GM20000 (cell line): ENCODE measurements around the gene CCT3.

Experiments
- DNase-seq: peaks from one replicate; pipeline ENCODE4 v3.0.0; 2012; ENCODE audit warnings: low spot score
- CTCF ChIP-seq: IDR thresholded peaks from 2 replicates; pipeline ENCODE4 v1.5.1; 2012; ENCODE audit warnings: mild to moderate bottlenecking, control low read depth; ENCODE audit errors: extremely low read depth, missing control alignments

Gene CCT3

DNA sequence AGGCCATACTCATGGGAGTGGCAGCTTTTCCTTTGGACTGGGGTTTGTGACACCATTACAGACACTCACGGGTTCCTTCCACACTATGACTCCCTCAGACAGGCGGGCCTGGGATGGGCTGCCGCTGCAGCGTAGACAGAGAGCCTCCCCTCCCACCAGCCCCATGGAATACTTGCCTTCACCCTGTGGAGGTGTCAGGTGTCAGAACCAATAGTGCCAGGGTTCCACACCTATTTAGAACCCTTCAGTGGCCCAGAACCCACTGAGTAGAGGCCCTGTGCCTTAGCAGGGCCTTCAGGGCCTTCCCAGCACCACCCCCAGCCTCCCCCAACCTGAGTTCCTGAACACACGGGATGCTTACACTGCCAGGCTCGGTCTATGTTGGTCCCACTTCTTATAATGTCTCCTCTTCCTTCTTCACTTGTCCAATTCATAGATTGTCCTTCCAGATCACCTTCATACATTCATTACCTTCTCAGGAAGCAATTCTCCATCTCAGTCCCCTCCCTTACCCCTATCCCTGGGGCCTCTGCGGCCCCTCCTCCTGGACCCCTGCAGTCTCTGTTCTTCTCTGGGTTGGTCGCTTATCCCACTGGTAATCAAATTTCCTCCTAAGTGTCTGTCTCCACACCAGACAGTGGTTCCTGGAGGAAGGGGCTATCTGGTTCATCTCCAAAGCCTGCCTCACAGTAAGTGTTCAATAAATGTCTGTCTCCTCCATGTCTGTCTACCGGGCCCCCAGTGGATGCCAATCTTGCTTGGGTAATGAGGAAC lies 29.5 kb upstream of the CCT3 start:
- no peak for TF ChIP-seq CTCF
- no peak for DNase-seq

GRCh38 chr1:156366378-156367166 lies 28.5 kb upstream of the CCT3 start:
- DNase-seq: peak; percentile 23
- TF ChIP-seq CTCF: no peak

DNA sequence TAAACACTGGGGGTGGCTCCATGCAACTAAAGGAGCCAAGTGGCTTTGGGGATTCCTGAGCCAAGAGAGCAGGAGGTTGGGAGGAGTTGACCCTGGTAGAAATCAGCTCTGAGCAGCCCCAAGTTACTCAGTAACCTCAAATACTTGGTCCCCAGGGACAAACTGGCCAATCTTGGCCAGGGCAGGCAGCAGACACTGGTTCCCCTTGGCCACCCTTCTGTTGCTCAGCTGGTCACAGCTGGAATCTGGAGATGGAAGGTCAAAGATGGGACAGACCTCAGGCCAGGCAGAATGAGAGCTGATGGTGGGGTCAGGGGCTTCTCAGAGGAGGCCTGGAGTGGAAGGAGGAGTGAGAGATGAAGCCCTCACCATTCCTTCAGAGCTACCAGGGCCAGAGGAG lies 27.7 kb upstream of the CCT3 start:
- DNase-seq: peak; percentile 10
- TF ChIP-seq CTCF: no peak

DNA sequence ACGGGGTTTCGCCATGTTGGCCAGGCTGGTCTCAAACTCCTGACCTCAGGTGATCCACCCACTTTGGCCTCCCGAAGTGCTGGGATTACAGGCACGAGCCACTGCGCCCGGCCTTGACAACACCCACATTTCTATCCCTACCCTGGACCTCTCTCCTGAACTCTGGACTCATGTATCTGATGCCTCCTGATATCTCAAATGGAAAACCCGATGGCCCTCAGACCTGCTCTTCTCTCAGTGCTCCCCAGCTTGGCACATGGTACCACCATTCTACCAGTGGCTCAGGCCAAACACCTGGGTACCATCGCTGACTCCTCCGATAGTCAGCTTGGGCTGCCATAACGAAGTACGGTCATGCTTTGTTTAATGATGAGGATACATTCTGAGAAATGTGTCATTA lies 22.4 kb upstream of the CCT3 start:
- TF ChIP-seq CTCF: no peak
- DNase-seq: no peak

DNA sequence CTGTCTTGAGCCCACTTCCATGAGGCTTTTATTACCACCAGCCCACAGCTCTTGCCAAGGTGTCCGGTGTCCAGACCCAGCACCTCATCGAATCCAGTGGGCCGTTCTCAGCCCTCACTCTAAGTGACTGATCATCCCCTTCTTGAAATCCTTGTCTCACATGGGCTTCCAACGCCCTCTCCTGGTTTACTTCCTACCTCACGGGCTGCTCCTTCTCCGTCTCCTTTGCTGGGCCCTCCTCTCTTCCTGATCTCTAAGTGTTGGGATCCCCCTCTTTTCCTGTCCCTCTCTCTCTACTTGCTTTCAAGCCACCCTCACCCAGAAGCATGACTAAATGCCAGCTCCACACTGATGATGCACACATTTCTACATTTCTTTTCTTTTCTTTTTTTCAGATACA lies 21.9 kb upstream of the CCT3 start:
- TF ChIP-seq CTCF: no peak
- DNase-seq: peak; percentile 12

GRCh38 chr1:156359249-156359648 lies 21.2 kb upstream of the CCT3 start:
- no peak for TF ChIP-seq CTCF
- DNase-seq: no peak

DNA sequence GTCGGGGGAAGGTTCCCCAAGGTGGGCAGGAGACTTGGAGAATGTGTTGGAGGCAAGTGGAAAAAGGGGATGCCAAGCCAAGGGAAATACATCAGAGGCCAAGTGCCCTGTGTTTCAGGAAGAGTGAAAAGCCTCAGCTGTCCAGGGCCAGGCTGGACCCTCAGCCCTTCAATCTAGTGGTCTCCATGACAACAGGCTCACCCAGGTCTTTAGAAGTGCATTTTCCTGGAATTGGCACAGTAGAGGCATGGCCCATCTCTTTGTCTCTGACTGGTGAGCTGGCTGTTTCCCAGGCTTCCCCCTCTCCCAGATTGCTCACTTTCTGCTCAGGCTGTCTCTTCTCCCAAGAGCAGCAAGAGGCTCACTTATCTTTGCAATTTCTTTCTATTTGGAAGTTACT lies 20.5 kb upstream of the CCT3 start:
- DNase-seq: no peak
- TF ChIP-seq CTCF: no peak
